Neural progenitor cell (in vitro differentiated cells): ENCODE measurements around the gene MIR17HG. TPM values are rescaled to one million over a fixed set of nuclear protein-coding genes. Genes with fewer than 3 reads are reported as not detected.
A peak's percentile ranks its signal among the peaks of the same experiment; 100 is the strongest.

Experiments
- DNase-seq: peaks from one replicate; pipeline ENCODE4 v3.0.0-alpha.2; 2016; ENCODE audit warnings: low spot score
- H2AFZ ChIP-seq: fragments of 200-600 bp; sonication (generic); replicated peaks from 2 replicates; pipeline ENCODE4 v1.6.1; 2016; ENCODE audit warnings: antibody characterized with exemption
- H3F3A ChIP-seq: fragments of 200-600 bp; sonication (generic); 2 replicates; pipeline ENCODE4 v1.6.1; 2016; ENCODE audit warnings: antibody characterized with exemption, low read depth
- H3K27ac ChIP-seq: fragments of 200-600 bp; sonication (generic); 2 replicates; pipeline ENCODE4 v1.5.1; 2016; ENCODE audit warnings: mild to moderate bottlenecking
- H3K27me3 ChIP-seq: fragments of 200-600 bp; sonication (generic); 2 replicates; pipeline ENCODE4 v1.6.1; 2016; ENCODE audit warnings: mild to moderate bottlenecking, moderate library complexity
- H3K36me3 ChIP-seq: fragments of 200-600 bp; sonication (generic); 2 replicates; pipeline ENCODE4 v1.5.1; 2016
- H3K4me1 ChIP-seq: fragments of 200-600 bp; sonication (generic); 2 replicates; pipeline ENCODE4 v1.6.1; 2016; ENCODE audit warnings: mixed run types
- H3K4me2 ChIP-seq: fragments of 200-600 bp; sonication (generic); 2 replicates; pipeline ENCODE4 v1.6.1; 2016
- H3K4me3 ChIP-seq: fragments of 200-600 bp; sonication (generic); 2 replicates; pipeline ENCODE4 v1.5.1; 2016
- H3K79me2 ChIP-seq: fragments of 200-600 bp; sonication (generic); 2 replicates; pipeline ENCODE4 v1.6.1; 2016; ENCODE audit warnings: low read depth
- H3K9ac ChIP-seq: fragments of 200-600 bp; sonication (generic); 2 replicates; pipeline ENCODE4 v1.6.1; 2016
- H3K9me3 ChIP-seq: fragments of 200-600 bp; sonication (generic); 2 replicates; pipeline ENCODE4 v1.5.1; 2016; ENCODE audit warnings: low read depth
- H4K20me1 ChIP-seq: fragments of 200-600 bp; sonication (generic); 2 replicates; pipeline ENCODE4 v1.6.1; 2016; ENCODE audit warnings: low read depth
- H3K27ac Mint-ChIP-seq: 3 replicates; pipeline ENCODE4 v1.8.0; 2021; ENCODE audit warnings: mixed read lengths
- H3K27me3 Mint-ChIP-seq: 2 replicates; pipeline ENCODE4 v1.8.0; 2022; ENCODE audit warnings: low read depth, mild to moderate bottlenecking, inconsistent platforms, moderate library complexity, mixed read lengths; ENCODE audit not compliant: insufficient read depth
- H3K36me3 Mint-ChIP-seq: 3 replicates; pipeline ENCODE4 v1.8.0; 2021; ENCODE audit warnings: mixed read lengths
- H3K4me1 Mint-ChIP-seq: 3 replicates; pipeline ENCODE4 v1.8.0; 2021; ENCODE audit warnings: mixed read lengths
- H3K4me3 Mint-ChIP-seq: 3 replicates; pipeline ENCODE4 v1.8.0; 2021; ENCODE audit warnings: mild to moderate bottlenecking, moderate library complexity, mixed read lengths
- H3K9me3 Mint-ChIP-seq: 3 replicates; pipeline ENCODE4 v1.8.0; 2020; ENCODE audit warnings: mixed read lengths
- CTCF ChIP-seq: fragments of 200-600 bp; sonication (generic); IDR thresholded peaks from 2 replicates; pipeline ENCODE4 v1.5.1; 2017; ENCODE audit warnings: antibody characterized with exemption, mild to moderate bottlenecking
- EZH2 ChIP-seq: fragments of 200-600 bp; sonication (generic); IDR thresholded peaks from 2 replicates; pipeline ENCODE4 v1.6.1; 2017; ENCODE audit warnings: antibody characterized with exemption, mild to moderate bottlenecking, moderate library complexity
- EZH2phosphoT487 ChIP-seq: fragments of 200-600 bp; sonication (generic); IDR thresholded peaks from 2 replicates; pipeline ENCODE4 v1.6.1; 2017; ENCODE audit warnings: antibody characterized with exemption
- total RNA-seq: library from RNA; depleted of rRNA; stranded (reverse); fragments of >200 nt; gene quantifications from 2 replicates; pipeline ENCODE4 v1.2.3, GENCODE V29; 2015; ENCODE audit warnings: low replicate concordance

The MIR17HG gene
- total RNA-seq, 1 donor from 2014 or later: 69.7 TPM

GRCh38 chr13:91355099-91355825, 7.8 kb downstream of the MIR17HG start:
- Mint-ChIP-seq H3K4me3 (no peak overlapping the region), H3K4me1 (peaks cover 29% of the 10 kb centered on the region), H3K36me3 (peaks cover 47% of the 10 kb centered on the region), H3K27me3 (peaks cover 2% of the 10 kb centered on the region), H3K9me3 (no peaks in the 10 kb centered on the region), H3K27ac (no peak overlapping the region)
- DNase-seq: no peak
- Histone ChIP-seq H3K4me2 (no peak overlapping the region), H3K36me3 (peaks cover 49% of the 10 kb centered on the region), H3K4me3 (no peak overlapping the region), H4K20me1 (peaks cover 97% of the 10 kb centered on the region), H3K4me1 (peaks cover 36% of the 10 kb centered on the region), H3K27ac (peak overlapping the region; percentile 69), H3K9ac (no peak overlapping the region), H3K27me3 (no peaks in the 10 kb centered on the region), H3F3A (peaks cover 100% of the 10 kb centered on the region), H2AFZ (no peak overlapping the region), H3K79me2 (peaks cover 62% of the 10 kb centered on the region), H3K9me3 (no peaks in the 10 kb centered on the region)
- TF ChIP-seq EZH2: no peak
- no peak for TF ChIP-seq EZH2phosphoT487
- no peak for TF ChIP-seq CTCF

GRCh38 chr13:91355826-91356710, 8.6 kb downstream of the MIR17HG start:
- H3K36me3 ChIP-seq: peaks cover 42% of the 10 kb centered on the region
- Mint-ChIP-seq H3K4me3 (no peak overlapping the region), H3K36me3 (peaks cover 42% of the 10 kb centered on the region), H3K9me3 (no peaks in the 10 kb centered on the region), H3K27me3 (peaks cover 2% of the 10 kb centered on the region), H3K27ac (no peak overlapping the region), H3K4me1 (peaks cover 21% of the 10 kb centered on the region)
- H2AFZ ChIP-seq: no peak overlapping the region
- peaks cover 98% of the 10 kb centered on the region for H3F3A ChIP-seq
- H3K4me2 ChIP-seq: no peak overlapping the region
- H3K4me1 ChIP-seq: peaks cover 28% of the 10 kb centered on the region
- H3K27ac ChIP-seq: peak overlapping the region; percentile 69
- H3K9me3 ChIP-seq: no peaks in the 10 kb centered on the region
- TF ChIP-seq EZH2phosphoT487 (no peak), EZH2 (no peak), CTCF (no peak)
- DNase-seq: no peak
- no peak overlapping the region for H3K4me3 ChIP-seq
- H3K27me3 ChIP-seq: no peaks in the 10 kb centered on the region
- H3K79me2 ChIP-seq: peaks cover 54% of the 10 kb centered on the region
- no peak overlapping the region for H3K9ac ChIP-seq
- peaks cover 91% of the 10 kb centered on the region for H4K20me1 ChIP-seq

- Histone ChIP-seq H2AFZ (no peak overlapping the region), H3K27me3 (no peaks in the 10 kb centered on the region), H3K9ac (no peak overlapping the region), H3K4me3 (no peak overlapping the region), H3F3A (peaks cover 97% of the 10 kb centered on the region), H3K27ac (peak overlapping the region; percentile 69), H3K4me2 (no peak overlapping the region), H4K20me1 (peaks cover 81% of the 10 kb centered on the region), H3K9me3 (no peaks in the 10 kb centered on the region), H3K4me1 (peaks cover 18% of the 10 kb centered on the region), H3K36me3 (peaks cover 34% of the 10 kb centered on the region), H3K79me2 (peaks cover 44% of the 10 kb centered on the region)
- H3K9me3 Mint-ChIP-seq: no peaks in the 10 kb centered on the region
- no peak overlapping the region for H3K27ac Mint-ChIP-seq
- no peak overlapping the region for H3K4me3 Mint-ChIP-seq
- TF ChIP-seq CTCF (no peak), EZH2 (no peak)
- no peak for DNase-seq
- peaks cover 33% of the 10 kb centered on the region for H3K36me3 Mint-ChIP-seq
- peaks cover 2% of the 10 kb centered on the region for H3K27me3 Mint-ChIP-seq
- peaks cover 11% of the 10 kb centered on the region for H3K4me1 Mint-ChIP-seq
These were observed 9.6 kb downstream of the MIR17HG start for GRCh38 chr13:91356919-91357612.
